ENCODE results near the gene MPND.
"Not testable (repeated sequence)": the region's sequence is repeated elsewhere in the genome, so short reads cannot be mapped to it uniquely, and the experiment has no call there.

The MPND gene

GRCh38 chr19:4346020-4346383 lies 2.6 kb downstream of the MPND start:
- DNase-seq (ENCODE audit: low read depth in 2 of 2) = no peak

GRCh38 chr19:4347521-4347920 lies 4.2 kb downstream of the MPND start:
- no peak for DNase-seq (ENCODE audit: low read depth in 2 of 2)

GRCh38 chr19:4349225-4349624 lies 5.9 kb downstream of the MPND start:
- DNase-seq (ENCODE audit: low read depth in 2 of 2) = not testable (repeated sequence)

GRCh38 chr19:4350111-4350510 lies 6.7 kb downstream of the MPND start:
- DNase-seq (ENCODE audit: low read depth in 2 of 2) = no peak

- DNase-seq (ENCODE audit: low read depth in 2 of 2) = no peak
Measured at GRCh38 chr19:4350726-4351125, 7.4 kb downstream of the MPND start.

- DNase-seq (ENCODE audit: low read depth in 2 of 2) = peak in 1 of 2 donors; percentile 44
Measured at GRCh38 chr19:4352701-4353121, 9.3 kb downstream of the MPND start.

- no peak for DNase-seq (ENCODE audit: low read depth in 2 of 2)
Measured at GRCh38 chr19:4354282-4354681, 10.9 kb downstream of the MPND start.

GRCh38 chr19:4354897-4355296 lies 11.5 kb downstream of the MPND start:
- no peak for DNase-seq (ENCODE audit: low read depth in 2 of 2)

- no peak for DNase-seq (ENCODE audit: low read depth in 2 of 2)
Measured at GRCh38 chr19:4357095-4357797, 13.9 kb downstream of the MPND start.

- DNase-seq (ENCODE audit: low read depth in 2 of 2) = no peak
Measured at GRCh38 chr19:4357921-4358326, 14.6 kb downstream of the MPND start.

GRCh38 chr19:4358709-4359626 lies 15.6 kb downstream of the MPND start:
- no peak for DNase-seq (ENCODE audit: low read depth in 2 of 2)

- no peak for DNase-seq (ENCODE audit: low read depth in 2 of 2)
Measured at GRCh38 chr19:4359627-4360000, 16.3 kb downstream of the MPND start.

GRCh38 chr19:4360081-4360569 lies 16.8 kb downstream of the MPND start:
- DNase-seq (ENCODE audit: low read depth in 2 of 2) = no peak

- DNase-seq (ENCODE audit: low read depth in 2 of 2) = no peak
Measured at GRCh38 chr19:4360641-4361151, 17.3 kb downstream of the MPND start.

- DNase-seq (ENCODE audit: low read depth in 2 of 2) = no peak
Measured at GRCh38 chr19:4361152-4362046, 18.0 kb downstream of the MPND start.

- DNase-seq (ENCODE audit: low read depth in 2 of 2) = no peak
Measured at GRCh38 chr19:4362101-4362828, 18.9 kb downstream of the MPND start.

- DNase-seq (ENCODE audit: low read depth in 2 of 2) = no peak
Measured at GRCh38 chr19:4362831-4363545, 19.6 kb downstream of the MPND start.

- no peak for DNase-seq (ENCODE audit: low read depth in 2 of 2)
Measured at GRCh38 chr19:4363571-4364304, 20.4 kb downstream of the MPND start.

GRCh38 chr19:4365341-4365740 lies 22.0 kb downstream of the MPND start:
- no peak for DNase-seq (ENCODE audit: low read depth in 2 of 2)

All from stimulated activated CD4-positive, alpha-beta T cell treated with anti-CD3 and anti-CD28 coated beads, Interleukin-15, amount 100 ng/mL, for 48 hours (primary cell).